HG03280 (cell line): ENCODE measurements around the gene ITGB8.
A peak's percentile ranks its signal among the peaks of the same experiment; 100 is the strongest.
"Not testable (repeated sequence)": the region's sequence is repeated elsewhere in the genome, so short reads cannot be mapped to it uniquely, and the experiment has no call there.

ENCODE experiments used
- ATAC-seq: cut with Tn5 transposase; IDR thresholded peaks from one replicate; pipeline ENCODE4 v1.9.1; 2021; ENCODE audit warnings: mild to moderate bottlenecking, moderate library complexity; ENCODE audit not compliant: unreplicated experiment

The ITGB8 gene

GRCh38 chr7:20364571-20365196 is 34.0 kb downstream of the ITGB8 start:
- no peak for ATAC-seq

GRCh38 chr7:20365486-20365885 is 34.8 kb downstream of the ITGB8 start:
- no peak for ATAC-seq

GRCh38 chr7:20374399-20374798 is 43.7 kb downstream of the ITGB8 start:
- ATAC-seq, result no peak

- ATAC-seq, result no peak
These were observed 46.1 kb downstream of the ITGB8 start for GRCh38 chr7:20376796-20377195.

- ATAC-seq, result no peak
These were observed 50.8 kb downstream of the ITGB8 start for GRCh38 chr7:20381406-20382034.

- no peak for ATAC-seq
These were observed 52.7 kb downstream of the ITGB8 start for GRCh38 chr7:20383351-20383750.

- ATAC-seq, result no peak
These were observed 54.4 kb downstream of the ITGB8 start for GRCh38 chr7:20385126-20385525.

GRCh38 chr7:20388084-20388483 is 57.4 kb downstream of the ITGB8 start:
- no peak for ATAC-seq

- ATAC-seq, result not testable (repeated sequence)
These were observed 58.5 kb downstream of the ITGB8 start for GRCh38 chr7:20389192-20389591.

GRCh38 chr7:20393021-20393610 is 62.4 kb downstream of the ITGB8 start:
- no peak for ATAC-seq

- no peak for ATAC-seq
These were observed 62.9 kb downstream of the ITGB8 start for GRCh38 chr7:20393616-20394015.

GRCh38 chr7:20394284-20394683 is 63.6 kb downstream of the ITGB8 start:
- no peak for ATAC-seq

- no peak for ATAC-seq
These were observed 64.4 kb downstream of the ITGB8 start for GRCh38 chr7:20395104-20395503.

GRCh38 chr7:20395511-20395910 is 64.8 kb downstream of the ITGB8 start:
- peak; percentile 73 for ATAC-seq

- ATAC-seq, result no peak
These were observed 68.8 kb downstream of the ITGB8 start for GRCh38 chr7:20399521-20399920.

- ATAC-seq, result no peak
These were observed 71.4 kb downstream of the ITGB8 start for GRCh38 chr7:20401861-20402746.

- no peak for ATAC-seq
These were observed 72.1 kb downstream of the ITGB8 start for GRCh38 chr7:20402747-20403230.

GRCh38 chr7:20403331-20403730 is 72.6 kb downstream of the ITGB8 start:
- no peak for ATAC-seq

- ATAC-seq, result no peak
These were observed 73.6 kb downstream of the ITGB8 start for GRCh38 chr7:20404320-20404719.

GRCh38 chr7:20407585-20408466 is 77.1 kb downstream of the ITGB8 start:
- no peak for ATAC-seq
